Bronchial epithelial cell (primary cell): Measurements from ENCODE around the gene PCSK5. TPM values are rescaled to one million over a fixed set of nuclear protein-coding genes. Genes with fewer than 3 reads are reported as not detected.

Source experiments
- DNase-seq: peaks from one replicate; pipeline ENCODE4 v3.0.0-alpha.2; 2010; ENCODE audit warnings: low read depth
- FAIRE-seq: peaks from 2 replicates; lab custom pipeline; 2011; peaks lifted over from hg19 to GRCh38; lab: Jason Lieb, UNC
- H3K27me3 ChIP-seq: 2 replicates; pipeline ENCODE4 v1.5.1; 2011; ENCODE audit warnings: low read length; ENCODE audit not compliant: control insufficient read depth, insufficient read depth
- H3K36me3 ChIP-seq: 2 replicates; pipeline ENCODE4 v1.5.1; 2011; ENCODE audit warnings: low read length; ENCODE audit not compliant: control insufficient read depth, insufficient read depth
- H3K4me3 ChIP-seq: 2 replicates; pipeline ENCODE4 v1.5.1; 2011; ENCODE audit warnings: mild to moderate bottlenecking, low read depth, low read length, control low read depth
- total RNA-seq: library from RNA; depleted of rRNA; stranded (reverse); fragments of >200 nt; gene quantifications from 2 replicates; pipeline ENCODE4 v1.2.1, GENCODE V29; 2014
- TF ChIP-seq, protein P1 (sequence below): IDR thresholded peaks from 2 replicates; pipeline ENCODE4 v1.5.1; 2011; ENCODE audit warnings: mild to moderate bottlenecking, moderate library complexity, low read length, control low read depth, inconsistent platforms; ENCODE audit not compliant: insufficient read depth, severe bottlenecking

Gene PCSK5
- total RNA-seq, 1 donor from 2014 or later: 4.2 TPM

GRCh38 chr9:76143834-76144233, 253.4 kb downstream of the PCSK5 start:
- H3K27me3 ChIP-seq: no peaks in the 10 kb centered on the region
- no peak overlapping the region for H3K4me3 ChIP-seq
- TF ChIP-seq, protein P1, sequence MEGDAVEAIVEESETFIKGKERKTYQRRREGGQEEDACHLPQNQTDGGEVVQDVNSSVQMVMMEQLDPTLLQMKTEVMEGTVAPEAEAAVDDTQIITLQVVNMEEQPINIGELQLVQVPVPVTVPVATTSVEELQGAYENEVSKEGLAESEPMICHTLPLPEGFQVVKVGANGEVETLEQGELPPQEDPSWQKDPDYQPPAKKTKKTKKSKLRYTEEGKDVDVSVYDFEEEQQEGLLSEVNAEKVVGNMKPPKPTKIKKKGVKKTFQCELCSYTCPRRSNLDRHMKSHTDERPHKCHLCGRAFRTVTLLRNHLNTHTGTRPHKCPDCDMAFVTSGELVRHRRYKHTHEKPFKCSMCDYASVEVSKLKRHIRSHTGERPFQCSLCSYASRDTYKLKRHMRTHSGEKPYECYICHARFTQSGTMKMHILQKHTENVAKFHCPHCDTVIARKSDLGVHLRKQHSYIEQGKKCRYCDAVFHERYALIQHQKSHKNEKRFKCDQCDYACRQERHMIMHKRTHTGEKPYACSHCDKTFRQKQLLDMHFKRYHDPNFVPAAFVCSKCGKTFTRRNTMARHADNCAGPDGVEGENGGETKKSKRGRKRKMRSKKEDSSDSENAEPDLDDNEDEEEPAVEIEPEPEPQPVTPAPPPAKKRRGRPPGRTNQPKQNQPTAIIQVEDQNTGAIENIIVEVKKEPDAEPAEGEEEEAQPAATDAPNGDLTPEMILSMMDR: no peak
- no peak for FAIRE-seq
- no peaks in the 10 kb centered on the region for H3K36me3 ChIP-seq
- DNase-seq: peak; percentile 19

DNA sequence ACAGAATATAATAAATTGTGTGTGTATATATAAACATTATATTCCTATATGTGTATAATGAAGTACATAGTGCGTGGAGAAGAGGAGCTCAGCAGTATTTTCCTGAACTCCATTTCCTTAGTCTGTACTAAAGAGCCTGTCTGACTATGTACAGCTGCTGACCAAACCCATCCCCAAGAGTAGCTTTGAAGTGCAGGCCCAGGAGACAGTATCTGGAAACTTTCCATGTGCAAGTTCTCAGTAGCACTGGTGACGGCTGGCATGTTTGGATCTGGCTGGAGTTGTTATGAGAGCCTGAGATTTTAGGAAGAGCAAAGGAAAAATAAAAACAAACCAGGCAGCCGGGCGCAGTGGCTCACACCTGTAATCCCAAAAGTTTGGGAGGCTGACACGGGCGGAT, 259.5 kb downstream of the PCSK5 start:
- FAIRE-seq: no peak
- no peaks in the 10 kb centered on the region for H3K27me3 ChIP-seq
- no peak overlapping the region for H3K4me3 ChIP-seq

DNA sequence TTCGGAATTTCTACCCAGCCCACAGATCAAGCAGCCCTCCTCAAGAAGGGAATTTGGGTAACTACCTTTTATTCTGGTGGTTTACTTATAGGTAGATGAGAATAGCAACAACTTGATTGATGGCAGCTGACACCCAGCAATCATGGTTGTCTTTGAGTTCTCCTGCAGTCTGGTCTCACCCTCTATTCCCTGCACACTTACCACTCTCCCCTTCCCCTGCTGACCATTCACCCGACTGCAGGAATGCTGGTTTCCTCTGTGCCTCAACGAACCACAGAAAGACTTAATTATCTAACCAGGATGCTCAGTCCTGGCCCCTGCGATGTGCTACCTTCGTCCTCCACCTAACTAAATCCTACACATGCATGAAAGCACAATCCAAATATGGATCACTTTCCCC, 260.8 kb downstream of the PCSK5 start:
- FAIRE-seq (peak; percentile 92), DNase-seq (no peak)
- Histone ChIP-seq H3K36me3 (no peaks in the 10 kb centered on the region), H3K4me3 (no peak overlapping the region), H3K27me3 (no peaks in the 10 kb centered on the region)
- TF ChIP-seq, protein P1: no peak

More for the DNA sequence above, 259.5 kb downstream of the PCSK5 start:
- no peaks in the 10 kb centered on the region for H3K36me3 ChIP-seq
- DNase-seq: no peak
- TF ChIP-seq, protein P1: no peak

DNA sequence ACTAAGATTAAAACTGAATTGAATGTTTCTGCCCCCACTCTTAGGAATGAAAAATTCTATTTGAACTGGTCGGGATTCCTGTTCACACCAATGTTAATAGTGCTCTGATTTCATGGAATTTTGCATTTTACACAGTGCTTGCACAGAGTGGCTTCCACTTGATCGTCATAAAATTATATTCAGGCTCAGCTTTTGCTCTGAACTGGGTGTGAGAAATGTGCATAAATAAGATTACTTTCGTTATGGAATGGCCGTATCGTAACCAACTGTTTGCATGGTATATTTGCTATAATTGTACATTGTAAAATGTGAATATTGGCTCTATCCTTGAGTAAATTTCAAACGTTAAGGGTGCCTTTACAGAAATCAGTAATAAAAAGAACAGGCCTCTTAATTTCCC, 262.9 kb downstream of the PCSK5 start:
- no peak for FAIRE-seq
- TF ChIP-seq, protein P1: no peak
- no peak overlapping the region for H3K4me3 ChIP-seq
- H3K36me3 ChIP-seq: no peaks in the 10 kb centered on the region
- no peaks in the 10 kb centered on the region for H3K27me3 ChIP-seq
- no peak for DNase-seq

GRCh38 chr9:76153902-76154629, 263.6 kb downstream of the PCSK5 start:
- no peak overlapping the region for H3K4me3 ChIP-seq
- no peaks in the 10 kb centered on the region for H3K27me3 ChIP-seq
- H3K36me3 ChIP-seq: no peaks in the 10 kb centered on the region
- FAIRE-seq (no peak), DNase-seq (no peak)
- TF ChIP-seq, protein P1: no peak

DNA sequence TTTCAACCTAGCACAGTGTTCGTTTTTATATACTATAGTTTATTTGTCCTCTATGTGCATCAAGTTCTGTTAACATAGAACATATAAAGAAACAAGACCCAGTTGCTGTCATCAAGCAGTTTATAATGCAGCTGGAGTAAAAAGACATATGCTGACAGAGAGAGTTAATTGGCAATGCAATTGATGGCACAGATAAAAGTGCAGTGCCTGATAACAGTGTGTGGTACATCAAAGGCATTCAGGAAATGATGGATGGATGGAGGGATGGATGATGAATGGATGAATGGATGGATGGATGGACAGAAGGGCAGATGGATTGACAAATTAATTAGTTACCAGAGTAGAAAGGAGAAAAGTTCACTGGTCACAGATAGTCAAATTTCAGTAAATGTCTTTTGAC, 264.9 kb downstream of the PCSK5 start:
- TF ChIP-seq, protein P1: no peak
- DNase-seq (no peak), FAIRE-seq (no peak)
- Histone ChIP-seq H3K36me3 (no peaks in the 10 kb centered on the region), H3K4me3 (no peak overlapping the region), H3K27me3 (no peaks in the 10 kb centered on the region)
